ENCODE data around the gene IFI27.

Gene IFI27

DNA sequence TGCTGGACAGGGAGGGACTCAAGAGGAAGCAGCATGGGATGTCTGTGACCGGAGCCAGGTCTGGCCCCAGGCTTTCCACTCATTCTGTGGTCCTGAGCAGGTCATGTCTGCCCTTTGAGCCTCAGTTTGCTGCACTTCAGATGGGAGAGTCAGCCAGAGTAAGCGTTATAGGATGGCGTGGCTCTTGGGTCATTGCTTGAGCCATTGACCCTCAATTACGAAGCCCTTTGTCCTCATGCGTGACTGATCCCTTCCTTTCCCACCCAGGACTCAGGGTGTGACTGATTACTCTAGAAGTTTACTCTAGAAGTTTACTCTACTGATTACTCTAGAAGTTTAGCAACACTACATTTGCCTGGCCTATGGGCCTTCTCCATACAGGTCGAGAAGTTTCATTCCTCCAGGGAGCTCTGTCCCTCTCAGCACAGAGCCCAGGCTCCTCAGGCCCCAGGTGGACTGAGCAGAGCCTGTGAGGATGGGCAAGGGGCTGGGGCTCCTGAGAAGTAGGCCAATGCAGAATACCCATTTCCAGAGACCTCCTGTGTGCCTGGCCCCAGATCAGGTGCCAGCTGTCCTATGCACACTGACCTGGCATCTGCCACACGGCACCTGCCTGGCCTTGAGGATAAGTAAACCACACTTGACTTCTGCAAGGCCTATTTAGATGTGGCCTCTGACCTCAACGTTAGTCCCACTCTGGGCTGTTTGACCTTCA lies 7.6 kb upstream of the IFI27 start:
- H3K4me3 ChIP-seq (replicated peaks; ENCODE audit: low read depth, low read length), result no peak overlapping the region
- no peak for DNase-seq (ENCODE audit: low read depth)
- TF ChIP-seq, protein P1, sequence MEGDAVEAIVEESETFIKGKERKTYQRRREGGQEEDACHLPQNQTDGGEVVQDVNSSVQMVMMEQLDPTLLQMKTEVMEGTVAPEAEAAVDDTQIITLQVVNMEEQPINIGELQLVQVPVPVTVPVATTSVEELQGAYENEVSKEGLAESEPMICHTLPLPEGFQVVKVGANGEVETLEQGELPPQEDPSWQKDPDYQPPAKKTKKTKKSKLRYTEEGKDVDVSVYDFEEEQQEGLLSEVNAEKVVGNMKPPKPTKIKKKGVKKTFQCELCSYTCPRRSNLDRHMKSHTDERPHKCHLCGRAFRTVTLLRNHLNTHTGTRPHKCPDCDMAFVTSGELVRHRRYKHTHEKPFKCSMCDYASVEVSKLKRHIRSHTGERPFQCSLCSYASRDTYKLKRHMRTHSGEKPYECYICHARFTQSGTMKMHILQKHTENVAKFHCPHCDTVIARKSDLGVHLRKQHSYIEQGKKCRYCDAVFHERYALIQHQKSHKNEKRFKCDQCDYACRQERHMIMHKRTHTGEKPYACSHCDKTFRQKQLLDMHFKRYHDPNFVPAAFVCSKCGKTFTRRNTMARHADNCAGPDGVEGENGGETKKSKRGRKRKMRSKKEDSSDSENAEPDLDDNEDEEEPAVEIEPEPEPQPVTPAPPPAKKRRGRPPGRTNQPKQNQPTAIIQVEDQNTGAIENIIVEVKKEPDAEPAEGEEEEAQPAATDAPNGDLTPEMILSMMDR (IDR thresholded peaks at IDR 0.05; ENCODE audit: low read length, missing control alignments), result no peak

GRCh38 chr14:94103554-94104150 lies 6.9 kb upstream of the IFI27 start:
- H3K4me3 ChIP-seq (replicated peaks; ENCODE audit: low read depth, low read length), result no peak overlapping the region
- no peak for DNase-seq (ENCODE audit: low read depth)
- TF ChIP-seq, protein P1 (IDR thresholded peaks at IDR 0.05; ENCODE audit: low read length, missing control alignments), result no peak

GRCh38 chr14:94104731-94105130 lies 5.8 kb upstream of the IFI27 start:
- DNase-seq (ENCODE audit: low read depth), result no peak
- TF ChIP-seq, protein P1 (IDR thresholded peaks at IDR 0.05; ENCODE audit: low read length, missing control alignments), result no peak
- no peak overlapping the region for H3K4me3 ChIP-seq (replicated peaks; ENCODE audit: low read depth, low read length)

DNA sequence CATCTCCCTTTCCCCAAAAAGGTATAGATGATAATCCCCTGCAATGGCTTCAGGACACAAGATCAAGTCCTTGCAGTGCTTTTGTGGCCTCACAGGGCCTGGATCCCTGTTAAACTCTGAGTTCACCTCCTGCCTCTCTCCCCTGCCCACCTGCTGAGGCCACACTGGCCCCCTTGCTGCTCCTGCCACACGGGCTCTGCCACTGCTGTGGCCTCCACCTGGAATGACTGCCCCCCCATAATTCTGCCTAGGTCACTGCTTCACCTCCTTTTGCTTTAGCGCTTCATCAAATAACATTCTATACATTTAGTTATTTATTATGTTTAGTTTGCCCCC lies 653 bp upstream of the IFI27 start:
- no peak for DNase-seq (ENCODE audit: low read depth)
- H3K4me3 ChIP-seq (replicated peaks; ENCODE audit: low read depth, low read length), result no peak overlapping the region
- TF ChIP-seq, protein P1 (IDR thresholded peaks at IDR 0.05; ENCODE audit: low read length, missing control alignments), result no peak

- H3K4me3 ChIP-seq (replicated peaks; ENCODE audit: low read depth, low read length), result no peak overlapping the region
- no peak for DNase-seq (ENCODE audit: low read depth)
- TF ChIP-seq, protein P1 (IDR thresholded peaks at IDR 0.05; ENCODE audit: low read length, missing control alignments), result no peak
Measured at GRCh38 chr14:94111276-94112095, 950 bp downstream of the IFI27 start.

DNA sequence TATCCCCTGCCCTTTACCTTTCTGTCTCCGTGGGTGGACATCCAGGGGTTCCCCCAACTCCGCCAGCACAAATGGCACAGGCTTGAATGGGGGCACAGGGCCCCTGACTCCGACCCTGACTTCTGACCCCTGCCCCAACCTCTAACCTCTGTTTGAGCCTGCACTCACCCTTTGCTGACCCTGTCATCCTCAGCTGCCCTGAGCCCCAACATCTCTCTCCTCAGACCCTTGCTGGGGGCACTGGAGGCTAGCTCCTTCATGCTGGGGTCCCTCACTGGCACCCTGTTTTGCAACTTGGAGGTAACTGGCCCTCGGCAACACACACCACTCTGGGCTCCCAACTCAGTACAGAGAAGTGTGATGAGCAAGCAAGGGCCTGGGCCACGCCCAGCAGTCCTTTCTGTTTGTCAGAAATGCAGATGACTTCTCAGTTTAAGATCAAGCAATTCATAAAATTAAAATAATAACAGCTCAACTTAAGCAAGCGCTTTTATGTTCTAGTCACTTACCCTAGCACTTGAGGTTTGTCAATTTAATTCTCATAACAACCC lies 2.1 kb downstream of the IFI27 start:
- H3K4me3 ChIP-seq (replicated peaks; ENCODE audit: low read depth, low read length), result no peak overlapping the region
- TF ChIP-seq, protein P1 (IDR thresholded peaks at IDR 0.05; ENCODE audit: low read length, missing control alignments), result no peak

More for the DNA sequence above, 2.1 kb downstream of the IFI27 start:
- no peak for DNase-seq (ENCODE audit: low read depth)
